ENCODE measurements around the gene NPR3. TPM values are rescaled to one million over a fixed set of nuclear protein-coding genes. Genes with fewer than 3 reads are reported as not detected.

Gene NPR3
- not detected in 2 replicates for total RNA-seq (2014; rRNA removed; shearing (Covaris generic))

GRCh38 chr5:32710550-32711361 lies at the start of gene NPR3:
TSS of gene NPR3 (plus strand) at chr5:32711321. CDS start at chr5:32711777, 456 bp downstream.
- in situ Hi-C loops (cut with HindIII; ENCODE audit: low sequenced_read_pairs) = no loop called here
- DNase-seq (ENCODE audit: low spot score) = no peak

- in situ Hi-C loops (cut with HindIII; ENCODE audit: low sequenced_read_pairs) = no loop called here
- DNase-seq (ENCODE audit: low spot score) = no peak
Observed at GRCh38 chr5:32664523-32664922, 46.6 kb upstream of the NPR3 start.

- in situ Hi-C loops (cut with HindIII; ENCODE audit: low sequenced_read_pairs) = no loop called here
Observed at GRCh38 chr5:32668552-32668951, 42.6 kb upstream of the NPR3 start.

GRCh38 chr5:32673272-32673671 lies 37.8 kb upstream of the NPR3 start:
- no peak for DNase-seq (ENCODE audit: low spot score)
- in situ Hi-C loops (cut with HindIII; ENCODE audit: low sequenced_read_pairs) = no loop called here

More at GRCh38 chr5:32668552-32668951, 42.6 kb upstream of the NPR3 start:
- DNase-seq (ENCODE audit: low spot score) = no peak

DNA sequence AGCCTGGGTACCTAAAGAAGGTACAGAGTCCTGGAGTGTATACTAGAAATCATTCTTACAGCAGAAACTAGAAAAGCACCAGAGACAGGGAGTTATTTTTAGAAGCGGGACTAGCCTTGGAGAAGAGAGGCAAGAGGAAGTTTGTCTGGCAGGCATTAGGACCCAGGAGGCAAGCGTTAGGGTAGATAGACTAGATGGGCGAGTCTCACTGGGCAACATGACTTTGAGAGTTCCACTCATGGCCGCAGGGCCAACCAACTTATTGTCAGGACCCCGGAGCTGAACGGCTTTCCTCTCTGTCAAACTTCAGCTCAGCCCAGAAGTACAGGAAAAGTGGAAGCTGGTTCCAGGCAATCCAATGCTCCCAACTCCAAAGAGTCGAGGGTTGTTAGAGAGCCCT lies 34.1 kb upstream of the NPR3 start:
- in situ Hi-C loops (cut with HindIII; ENCODE audit: low sequenced_read_pairs) = no loop called here
- no peak for DNase-seq (ENCODE audit: low spot score)

DNA sequence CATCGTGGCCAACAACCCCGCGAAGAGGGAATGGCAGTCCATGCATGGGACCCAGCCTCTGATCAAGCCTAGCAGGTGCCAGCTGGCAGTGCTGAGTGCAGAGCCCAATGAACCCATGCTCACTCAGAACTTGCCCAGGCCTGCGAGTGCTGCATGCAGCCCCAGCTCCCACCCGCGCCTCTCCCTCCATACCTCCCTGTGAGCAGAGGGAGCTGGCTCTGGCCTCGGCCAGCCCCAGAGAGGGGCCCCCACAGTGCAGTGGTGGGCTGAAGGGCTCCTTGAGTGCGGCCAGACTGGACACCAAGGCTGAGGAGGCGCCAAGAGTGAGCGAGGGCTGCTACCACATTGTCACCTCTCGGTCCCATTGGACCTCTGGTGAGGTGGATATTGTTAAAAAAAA lies 32.6 kb upstream of the NPR3 start:
- no peak for DNase-seq (ENCODE audit: low spot score)
- in situ Hi-C loops (cut with HindIII; ENCODE audit: low sequenced_read_pairs) = no loop called here

DNA sequence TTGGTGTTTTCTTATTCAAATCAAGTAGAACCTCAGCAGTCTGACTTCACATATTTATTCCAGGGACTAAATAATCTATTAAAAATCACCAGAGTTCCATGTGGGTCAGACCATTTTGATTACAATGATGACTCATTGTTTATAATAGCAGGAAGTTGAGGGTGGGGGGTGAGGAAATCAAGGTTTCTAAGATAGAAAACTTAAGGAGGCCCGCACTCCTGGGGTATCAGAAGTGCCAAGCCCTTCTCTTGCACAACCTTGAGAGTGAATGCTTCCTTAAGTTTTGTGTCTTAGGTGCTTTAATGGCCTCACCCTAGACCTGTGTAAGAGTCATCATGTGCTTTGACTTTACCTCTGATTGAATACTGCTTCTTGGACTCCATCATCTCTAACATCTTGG lies 31.9 kb upstream of the NPR3 start:
- no peak for DNase-seq (ENCODE audit: low spot score)

GRCh38 chr5:32680183-32680582 lies 30.9 kb upstream of the NPR3 start:
- in situ Hi-C loops (cut with HindIII; ENCODE audit: low sequenced_read_pairs) = no loop called here
- DNase-seq (ENCODE audit: low spot score) = no peak

More for the DNA sequence above, 31.9 kb upstream of the NPR3 start:
- in situ Hi-C loops (cut with HindIII; ENCODE audit: low sequenced_read_pairs) = no loop called here

GRCh38 chr5:32683125-32683524 lies 28.0 kb upstream of the NPR3 start:
- in situ Hi-C loops (cut with HindIII; ENCODE audit: low sequenced_read_pairs) = no loop called here
- no peak for DNase-seq (ENCODE audit: low spot score)

DNA sequence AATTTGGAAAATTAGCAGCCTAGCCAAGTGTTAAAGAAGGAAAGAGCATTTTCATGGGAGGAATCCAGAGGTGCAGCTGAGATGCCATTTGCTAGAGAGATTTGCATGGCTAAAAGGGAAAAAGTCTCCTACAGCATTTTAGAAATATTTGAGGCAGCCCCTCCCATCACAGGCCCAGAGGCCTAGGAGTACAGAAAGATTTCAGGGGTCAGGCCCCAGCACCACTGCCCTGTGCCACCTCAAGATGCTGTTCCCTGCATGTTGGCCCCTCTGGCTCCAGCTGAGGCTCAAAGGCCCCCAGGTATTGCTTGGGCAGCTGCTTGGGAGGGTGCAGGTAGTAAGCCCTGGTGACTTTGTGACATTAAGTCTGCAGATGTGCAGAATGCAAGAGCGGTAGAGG lies 26.9 kb upstream of the NPR3 start:
- in situ Hi-C loops (cut with HindIII; ENCODE audit: low sequenced_read_pairs) = no loop called here
- DNase-seq (ENCODE audit: low spot score) = no peak

DNA sequence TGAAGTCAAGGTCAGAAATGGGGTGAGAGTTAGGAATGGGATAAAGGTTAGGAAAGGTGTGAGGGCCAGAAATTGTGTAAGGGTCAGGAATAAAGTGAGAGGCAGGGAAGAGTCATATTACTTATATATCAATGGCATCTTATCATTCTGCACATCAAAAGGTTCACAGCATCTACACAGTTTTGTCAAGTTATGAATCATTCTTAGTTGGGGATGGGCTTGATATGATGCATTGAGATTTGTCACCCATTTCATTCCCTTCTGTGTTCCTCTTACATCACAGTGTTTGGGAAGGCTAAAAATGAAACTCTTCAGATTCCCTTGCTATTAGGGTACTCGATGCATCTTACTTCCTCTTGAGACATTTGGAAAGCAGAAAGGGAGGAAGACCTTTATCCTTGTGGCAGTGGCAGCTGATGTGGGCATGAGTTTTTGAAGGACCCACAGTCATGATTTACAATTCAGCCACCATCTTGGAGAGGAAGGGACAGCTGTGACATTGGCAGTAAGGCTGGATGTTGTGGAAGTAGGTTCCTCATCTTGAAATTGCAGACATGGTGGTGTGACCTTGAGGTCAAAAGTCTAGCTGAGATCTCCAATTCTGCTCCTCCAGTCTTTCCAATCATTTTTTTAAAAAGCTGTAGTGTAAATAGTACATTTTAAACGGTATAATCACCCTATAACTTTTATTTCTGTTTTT lies 24.2 kb upstream of the NPR3 start:
- in situ Hi-C loops (cut with HindIII; ENCODE audit: low sequenced_read_pairs) = no loop called here
- no peak for DNase-seq (ENCODE audit: low spot score)

GRCh38 chr5:32687499-32687831 lies 23.7 kb upstream of the NPR3 start:
- DNase-seq (ENCODE audit: low spot score) = peak; percentile 4
- in situ Hi-C loops (cut with HindIII; ENCODE audit: low sequenced_read_pairs) = no loop called here

GRCh38 chr5:32690153-32690552 lies 21.0 kb upstream of the NPR3 start:
- in situ Hi-C loops (cut with HindIII; ENCODE audit: low sequenced_read_pairs) = no loop called here
- DNase-seq (ENCODE audit: low spot score) = no peak

GRCh38 chr5:32690666-32691065 lies 20.5 kb upstream of the NPR3 start:
- in situ Hi-C loops (cut with HindIII; ENCODE audit: low sequenced_read_pairs) = no loop called here
- no peak for DNase-seq (ENCODE audit: low spot score)

DNA sequence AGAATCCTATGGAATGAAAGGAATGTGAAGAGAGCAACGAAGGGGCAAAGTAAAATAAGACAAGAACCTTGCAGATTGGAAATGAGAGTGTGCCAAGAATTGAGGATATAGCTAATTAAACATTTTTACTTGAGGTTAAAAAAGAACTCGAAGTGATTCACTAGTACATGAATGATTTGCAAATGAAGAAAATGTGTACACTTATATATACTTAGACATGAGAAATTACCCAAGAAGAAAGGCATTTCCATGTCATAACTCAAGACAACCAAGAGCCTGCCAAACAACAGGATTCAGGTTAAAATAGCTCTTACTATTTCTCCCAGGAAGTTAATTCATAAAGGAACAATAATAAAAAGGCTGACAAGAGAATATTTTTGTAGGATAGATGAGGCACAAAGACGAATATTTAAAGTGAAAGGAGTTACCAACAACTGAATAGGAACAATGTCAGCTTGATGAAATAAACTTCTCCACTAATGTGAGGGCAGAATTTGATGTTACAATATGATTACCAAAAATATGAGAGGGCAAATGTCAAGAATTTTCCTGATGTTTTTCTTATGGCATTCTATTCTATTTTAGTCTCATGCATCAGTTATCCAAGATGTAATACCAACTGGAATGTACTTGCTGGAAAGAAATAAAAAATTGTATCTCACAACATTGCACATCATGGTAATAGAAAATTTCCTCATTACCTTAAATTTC lies 18.9 kb upstream of the NPR3 start:
- DNase-seq (ENCODE audit: low spot score) = no peak
- in situ Hi-C loops (cut with HindIII; ENCODE audit: low sequenced_read_pairs) = no loop called here

DNA sequence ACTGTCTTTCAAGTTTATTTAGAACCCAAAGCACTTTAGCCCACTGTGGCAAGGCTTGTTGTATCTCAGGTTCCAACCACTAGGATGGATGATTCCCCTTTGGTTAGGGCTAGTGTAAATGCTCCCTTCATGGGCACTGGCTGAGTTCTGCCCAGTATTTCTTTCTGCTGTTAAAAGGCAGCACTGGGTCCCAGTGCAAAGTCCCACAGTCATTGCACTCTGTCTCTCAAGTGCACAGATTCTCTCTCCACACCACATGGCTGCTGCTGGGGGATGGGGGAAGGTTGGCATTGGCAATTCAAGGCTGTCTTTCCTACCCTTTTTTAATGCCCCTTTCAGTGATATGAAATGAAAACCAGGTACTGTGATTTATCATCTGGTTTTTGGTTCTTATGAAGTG lies 7.2 kb upstream of the NPR3 start:
- in situ Hi-C loops (cut with HindIII; ENCODE audit: low sequenced_read_pairs) = no loop called here

DNA sequence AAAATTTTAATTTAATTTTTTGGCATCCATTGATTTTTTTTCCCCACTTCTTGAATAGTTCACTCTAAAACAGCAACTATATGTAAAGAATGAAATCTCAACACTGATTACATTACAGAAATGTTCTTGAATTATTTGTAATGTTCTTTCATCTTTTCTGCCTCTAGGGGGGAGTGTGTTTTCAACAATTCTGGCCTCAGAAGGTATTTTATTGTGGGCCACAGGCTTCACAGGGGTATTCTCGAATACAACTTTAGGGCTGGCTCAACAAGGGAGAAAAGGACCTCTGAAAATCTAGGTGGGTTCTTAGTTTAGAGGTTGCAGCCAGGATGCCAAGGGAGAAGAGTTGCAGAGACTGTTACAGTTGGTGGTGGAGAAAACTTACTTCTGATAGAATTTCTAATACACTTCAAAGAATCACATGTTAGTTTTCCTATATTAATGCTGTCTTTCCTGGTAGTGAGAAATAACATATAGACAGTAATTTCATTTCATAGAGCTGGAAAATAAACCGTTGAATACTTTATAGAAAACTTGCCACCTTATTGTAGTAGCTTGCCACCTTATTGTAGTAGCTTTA lies 3.6 kb upstream of the NPR3 start:
- no peak for DNase-seq (ENCODE audit: low spot score)
- in situ Hi-C loops (cut with HindIII; ENCODE audit: low sequenced_read_pairs) = no loop called here

More for the DNA sequence above, 7.2 kb upstream of the NPR3 start:
- DNase-seq (ENCODE audit: low spot score) = no peak

- no peak for DNase-seq (ENCODE audit: low spot score)
- in situ Hi-C loops (cut with HindIII; ENCODE audit: low sequenced_read_pairs) = no loop called here
Observed at GRCh38 chr5:32708949-32709348, 2.2 kb upstream of the NPR3 start.

DNA sequence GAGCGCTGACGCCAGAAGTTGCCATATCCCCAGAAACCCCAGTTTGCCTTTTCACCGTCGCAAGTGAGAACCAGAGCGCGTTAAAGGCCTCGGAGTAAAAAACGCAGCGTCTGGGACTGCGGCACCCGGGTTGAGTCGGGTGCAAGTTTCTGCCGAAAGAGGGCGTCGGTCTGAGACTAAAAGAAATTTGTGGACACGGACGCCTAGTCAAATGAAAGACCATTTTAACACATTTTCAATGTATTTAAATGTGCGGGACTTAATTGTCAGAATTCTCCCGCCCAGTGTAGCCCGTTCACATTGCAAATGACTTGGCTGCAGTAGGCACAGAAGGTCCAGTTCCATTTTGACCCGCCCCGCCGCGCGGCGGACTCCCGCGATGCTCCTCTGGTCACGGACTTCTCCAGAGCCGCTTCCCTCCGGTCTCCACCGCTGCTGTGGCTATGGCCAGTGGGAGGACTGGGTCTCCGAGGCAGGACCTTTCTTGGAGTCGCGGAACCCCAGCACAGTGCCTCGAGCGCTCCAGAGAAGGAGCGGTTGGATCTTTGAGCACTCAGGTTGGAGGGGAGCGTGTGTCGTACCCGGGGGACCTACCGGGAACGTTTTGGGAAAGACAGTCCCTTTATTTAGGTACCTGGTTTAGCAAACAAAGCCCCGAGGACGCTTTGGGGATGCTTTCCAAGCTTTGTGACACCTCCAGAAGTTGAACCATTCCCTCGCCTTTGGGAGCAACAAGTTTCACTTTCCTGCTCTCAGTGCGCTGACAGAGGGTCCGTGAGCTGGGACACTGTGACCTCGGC lies 1.2 kb upstream of the NPR3 start:
- in situ Hi-C loops (cut with HindIII; ENCODE audit: low sequenced_read_pairs) = no loop called here
- DNase-seq (ENCODE audit: low spot score) = peak; percentile 19

All from G401 (cell line).